SU-DHL-6 (cell line): Measurements from ENCODE around the gene IFI16.

Source experiments
- H2AFZ ChIP-seq: fragments of 200-600 bp; sonication (generic); 2 replicates; pipeline ENCODE4 v1.6.1; 2014; ENCODE audit warnings: low read depth, mild to moderate bottlenecking, moderate library complexity, mixed read lengths, antibody characterized with exemption, low read length; ENCODE audit not compliant: severe bottlenecking
- H3F3A ChIP-seq: fragments of 200-600 bp; shearing (Covaris generic); 2 replicates; pipeline ENCODE4 v1.6.0; 2016; ENCODE audit warnings: antibody characterized with exemption, mild to moderate bottlenecking; ENCODE audit not compliant: insufficient read depth
- H3K27ac ChIP-seq: fragments of 200-600 bp; sonication (generic); 2 replicates; pipeline ENCODE4 v1.5.1; 2016; ENCODE audit warnings: low read depth, mild to moderate bottlenecking, low read length, moderate library complexity, mixed read lengths
- H3K27me3 ChIP-seq: fragments of 200-600 bp; sonication (generic), shearing (Covaris generic); 2 replicates; pipeline ENCODE4 v1.6.0; 2014; ENCODE audit warnings: mild to moderate bottlenecking, low read length
- H3K36me3 ChIP-seq: fragments of 200-600 bp; sonication (generic); 2 replicates; pipeline ENCODE4 v1.6.1; 2014; ENCODE audit warnings: mild to moderate bottlenecking, low read length, mixed read lengths
- H3K4me2 ChIP-seq: fragments of 300-600, 200-600 bp; shearing (Covaris generic), sonication (generic); 2 replicates; pipeline ENCODE4 v1.6.0; 2014; ENCODE audit warnings: low read length, low read depth, mild to moderate bottlenecking; ENCODE audit not compliant: poor library complexity, severe bottlenecking
- H3K4me3 ChIP-seq: fragments of 200-600 bp; sonication (generic); 2 replicates; pipeline ENCODE4 v1.5.1; 2014; ENCODE audit warnings: antibody characterized with exemption, low read length, mild to moderate bottlenecking, mixed read lengths; ENCODE audit not compliant: insufficient read depth, poor library complexity, severe bottlenecking
- H3K79me2 ChIP-seq: fragments of 200-600 bp; sonication (generic); 2 replicates; pipeline ENCODE4 v1.6.1; 2014; ENCODE audit warnings: mild to moderate bottlenecking, low read length, moderate library complexity; ENCODE audit not compliant: insufficient read depth
- H3K9ac ChIP-seq: fragments of 200-600 bp; sonication (generic); 2 replicates; pipeline ENCODE4 v1.7.0; 2014; ENCODE audit warnings: mild to moderate bottlenecking, low read length
- H3K9me2 ChIP-seq: fragments of 200-600 bp; sonication (generic); replicated peaks from 2 replicates; pipeline ENCODE4 v1.6.1; 2014; ENCODE audit warnings: low read length; ENCODE audit not compliant: insufficient read depth
- H3K9me3 ChIP-seq: fragments of 200-600 bp; sonication (generic); 2 replicates; pipeline ENCODE4 v1.6.1; 2014; ENCODE audit warnings: low read length, mixed read lengths; ENCODE audit not compliant: insufficient read depth
- H4K20me1 ChIP-seq: fragments of 200-600 bp; sonication (generic); 2 replicates; pipeline ENCODE4 v1.6.1; 2014; ENCODE audit warnings: low read depth, mild to moderate bottlenecking, antibody characterized with exemption, low read length, moderate library complexity, mixed read lengths
- CTCF ChIP-seq: fragments of 200-600 bp; sonication (generic); IDR thresholded peaks from one replicate; pipeline ENCODE4 v1.5.1; 2017; ENCODE audit warnings: antibody characterized with exemption, mild to moderate bottlenecking, low read length, moderate library complexity; ENCODE audit not compliant: insufficient read depth, poor library complexity, severe bottlenecking
- EZH2phosphoT487 ChIP-seq: fragments of 200-600 bp; sonication (generic), shearing (Covaris generic); conservative IDR thresholded peaks from 2 replicates; pipeline ENCODE4 v1.6.1; 2018; ENCODE audit warnings: mild to moderate bottlenecking, antibody characterized with exemption, low read length, moderate library complexity, mixed read lengths

Gene IFI16

GRCh38 chr1:159009704-159010361 lies at the start of gene IFI16:
IFI16 (plus strand) TSS chr1:159009907; CDS start chr1:159014681, 4,774 bp downstream.
- Histone ChIP-seq H4K20me1 (no peaks in the 10 kb centered on the region), H3K27ac (peak within 1 kb of the TSS; percentile 85), H3K4me3 (peak within 1 kb of the TSS; percentile 79), H3K27me3 (no peaks in the 10 kb centered on the region), H2AFZ (peak within 1 kb of the TSS; percentile 3), H3K9me3 (no peaks in the 10 kb centered on the region), H3K9ac (peak within 1 kb of the TSS; percentile 89), H3K9me2 (no peaks in the 10 kb centered on the region), H3K4me2 (peak within 1 kb of the TSS; percentile 97), H3F3A (peaks cover 39% of the 10 kb centered on the region), H3K79me2 (peaks cover 54% of the 10 kb centered on the region), H3K36me3 (peaks cover 22% of the 10 kb centered on the region)
- TF ChIP-seq EZH2phosphoT487 (no peak), CTCF (no peak)

GRCh38 chr1:158961178-158961577 lies 48.5 kb upstream of the IFI16 start:
- Histone ChIP-seq H3K36me3 (peaks cover 10% of the 10 kb centered on the region), H3K4me2 (no peak overlapping the region), H3K4me3 (no peak overlapping the region), H3K9me3 (no peaks in the 10 kb centered on the region), H3K27ac (no peak overlapping the region), H3K27me3 (no peaks in the 10 kb centered on the region), H3K79me2 (no peaks in the 10 kb centered on the region), H3K9me2 (no peaks in the 10 kb centered on the region), H2AFZ (no peak overlapping the region), H4K20me1 (no peaks in the 10 kb centered on the region), H3F3A (no peaks in the 10 kb centered on the region), H3K9ac (no peak overlapping the region)
- TF ChIP-seq EZH2phosphoT487 (no peak), CTCF (no peak)

GRCh38 chr1:158962983-158963382 lies 46.7 kb upstream of the IFI16 start:
- H3K36me3 ChIP-seq, result peaks cover 10% of the 10 kb centered on the region
- TF ChIP-seq EZH2phosphoT487, result no peak
- TF ChIP-seq CTCF, result no peak

More at GRCh38 chr1:158962983-158963382, 46.7 kb upstream of the IFI16 start:
- Histone ChIP-seq H3K4me2 (no peak overlapping the region), H3K27me3 (no peaks in the 10 kb centered on the region), H4K20me1 (no peaks in the 10 kb centered on the region), H2AFZ (no peak overlapping the region), H3K4me3 (no peak overlapping the region), H3F3A (no peaks in the 10 kb centered on the region), H3K9me2 (no peaks in the 10 kb centered on the region), H3K79me2 (no peaks in the 10 kb centered on the region), H3K27ac (no peak overlapping the region), H3K9me3 (no peaks in the 10 kb centered on the region), H3K9ac (no peak overlapping the region)
